Epidermal melanocyte (primary cell): ENCODE measurements around the gene HNF4A.

ENCODE experiments used
- DNase-seq: peaks from one replicate; pipeline ENCODE4 v3.0.0; 2011; ENCODE audit warnings: low spot score; ENCODE audit not compliant: insufficient read length

Gene HNF4A

GRCh38 chr20:44442298-44443070 is 87.0 kb downstream of the HNF4A start:
- no peak for DNase-seq

GRCh38 chr20:44445742-44446710 is 90.5 kb downstream of the HNF4A start:
- no peak for DNase-seq

- no peak for DNase-seq
Measured at GRCh38 chr20:44447827-44448419, 92.4 kb downstream of the HNF4A start.

- no peak for DNase-seq
Measured at GRCh38 chr20:44448753-44449546, 93.5 kb downstream of the HNF4A start.

GRCh38 chr20:44449864-44450263 is 94.4 kb downstream of the HNF4A start:
- DNase-seq, result no peak

- no peak for DNase-seq
Measured at GRCh38 chr20:44450281-44450889, 94.9 kb downstream of the HNF4A start.

- DNase-seq, result no peak
Measured at GRCh38 chr20:44450903-44451450, 95.5 kb downstream of the HNF4A start.

- DNase-seq, result no peak
Measured at GRCh38 chr20:44454306-44454963, 98.9 kb downstream of the HNF4A start.

GRCh38 chr20:44455126-44455525 is 99.6 kb downstream of the HNF4A start:
- DNase-seq, result no peak

GRCh38 chr20:44456611-44457010 is 101.1 kb downstream of the HNF4A start:
- DNase-seq, result no peak

GRCh38 chr20:44457016-44457415 is 101.5 kb downstream of the HNF4A start:
- no peak for DNase-seq

- DNase-seq, result no peak
Measured at GRCh38 chr20:44459271-44459670, 103.8 kb downstream of the HNF4A start.

- no peak for DNase-seq
Measured at GRCh38 chr20:44460795-44461141, 105.3 kb downstream of the HNF4A start.

GRCh38 chr20:44461142-44461802 is 105.8 kb downstream of the HNF4A start:
- DNase-seq, result no peak

- no peak for DNase-seq
Measured at GRCh38 chr20:44461803-44462174, 106.3 kb downstream of the HNF4A start.

GRCh38 chr20:44463466-44463865 is 108.0 kb downstream of the HNF4A start:
- no peak for DNase-seq

GRCh38 chr20:44464514-44464913 is 109.0 kb downstream of the HNF4A start:
- no peak for DNase-seq

GRCh38 chr20:44465001-44465560 is 109.6 kb downstream of the HNF4A start:
- DNase-seq, result no peak

- DNase-seq, result no peak
Measured at GRCh38 chr20:44467289-44467883, 111.9 kb downstream of the HNF4A start.
